AG08396 (cell line): ENCODE data around the gene LRRN3.

Experiments used
- DNase-seq: peaks from one replicate; pipeline ENCODE4 v3.0.0; 2012; ENCODE audit warnings: low spot score, mixed read lengths

LRRN3 gene

GRCh38 chr7:111080495-111081105, 10.3 kb upstream of the LRRN3 start:
- DNase-seq = no peak

- DNase-seq = no peak
Measured at GRCh38 chr7:111081546-111082267, 9.2 kb upstream of the LRRN3 start.

- no peak for DNase-seq
Measured at GRCh38 chr7:111082351-111082750, 8.6 kb upstream of the LRRN3 start.

- no peak for DNase-seq
Measured at GRCh38 chr7:111083413-111083812, 7.5 kb upstream of the LRRN3 start.

- DNase-seq = no peak
Measured at GRCh38 chr7:111085356-111085755, 5.6 kb upstream of the LRRN3 start.

- DNase-seq = no peak
Measured at GRCh38 chr7:111086532-111086931, 4.4 kb upstream of the LRRN3 start.

GRCh38 chr7:111088328-111088727, 2.6 kb upstream of the LRRN3 start:
- no peak for DNase-seq

GRCh38 chr7:111089822-111090426, 1.0 kb upstream of the LRRN3 start:
- no peak for DNase-seq

- DNase-seq = no peak
Measured at GRCh38 chr7:111091593-111092358, 849 bp downstream of the LRRN3 start.

GRCh38 chr7:111092406-111093236, 1.7 kb downstream of the LRRN3 start:
- no peak for DNase-seq

- no peak for DNase-seq
Measured at GRCh38 chr7:111093496-111093895, 2.6 kb downstream of the LRRN3 start.

GRCh38 chr7:111094419-111094818, 3.5 kb downstream of the LRRN3 start:
- no peak for DNase-seq

- no peak for DNase-seq
Measured at GRCh38 chr7:111096997-111097396, 6.1 kb downstream of the LRRN3 start.

GRCh38 chr7:111098011-111098925, 7.3 kb downstream of the LRRN3 start:
- DNase-seq = no peak

- no peak for DNase-seq
Measured at GRCh38 chr7:111098926-111099250, 8.0 kb downstream of the LRRN3 start.

- DNase-seq = no peak
Measured at GRCh38 chr7:111101856-111102646, 11.1 kb downstream of the LRRN3 start.

GRCh38 chr7:111103136-111103535, 12.2 kb downstream of the LRRN3 start:
- DNase-seq = no peak

- DNase-seq = no peak
Measured at GRCh38 chr7:111103678-111104274, 12.8 kb downstream of the LRRN3 start.

GRCh38 chr7:111104710-111105109, 13.8 kb downstream of the LRRN3 start:
- no peak for DNase-seq

GRCh38 chr7:111105269-111105668, 14.3 kb downstream of the LRRN3 start:
- no peak for DNase-seq
